GM12891 (cell line): Measurements from ENCODE around the gene PLXNB1.

ENCODE experiments used
- PAX5 ChIP-seq: IDR thresholded peaks from 2 replicates; pipeline ENCODE4 v1.6.1; 2011; ENCODE audit warnings: low read length, moderate library complexity, mild to moderate bottlenecking; ENCODE audit not compliant: insufficient read depth, severe bottlenecking
- POLR2A ChIP-seq: IDR thresholded peaks from 2 replicates; pipeline ENCODE4 v1.6.1; 2011; ENCODE audit warnings: low read depth, low read length, control low read depth
- POLR2AphosphoS5 ChIP-seq: IDR thresholded peaks from 2 replicates; pipeline ENCODE4 v1.6.1; 2011; ENCODE audit warnings: low read depth, low read length, control low read depth
- POU2F2 ChIP-seq: IDR thresholded peaks from 2 replicates; pipeline ENCODE4 v1.6.1; 2011; ENCODE audit warnings: low read depth, mild to moderate bottlenecking, control low read depth, low read length, moderate library complexity
- SPI1 ChIP-seq: IDR thresholded peaks from 2 replicates; pipeline ENCODE4 v1.6.1; 2011; ENCODE audit warnings: low read depth, low read length, control low read depth
- TAF1 ChIP-seq: IDR thresholded peaks from 2 replicates; pipeline ENCODE4 v1.6.1; 2011; ENCODE audit warnings: low read depth, low read length, control low read depth

GRCh38 chr3:48415251-48415953 lies 14.5 kb downstream of the PLXNB1 start:
- TF ChIP-seq POLR2AphosphoS5 (no peak), POLR2A (no peak), TAF1 (no peak), SPI1 (no peak), POU2F2 (no peak), PAX5 (no peak)
